Stimulated activated effector memory CD8-positive, alpha-beta T cell treated with anti-CD3 and anti-CD28 coated beads, Interleukin-12 subunit alpha, Interleukin-12 subunit beta, amount 100 ng/mL, for 72 hours (primary cell): Measurements from ENCODE around the gene PARP8.

Experiments used
- ATAC-seq: fragments of 150-1000 bp; cut with Tn5 transposase; 2 replicates; pipeline ENCODE4 v1.10.0; 2021
- DNase-seq, 2 donors: peaks; one replicate each; pipeline ENCODE4 v3.0.0; 2021 to 2022; ENCODE audit warnings: low spot score in 2 of 2
- H3K27ac Mint-ChIP-seq: one replicate; pipeline ENCODE4 v1.8.0; 2022; ENCODE audit warnings: mild to moderate bottlenecking, mixed read lengths
- H3K36me3 Mint-ChIP-seq: one replicate; pipeline ENCODE4 v1.8.0; 2022; ENCODE audit warnings: mild to moderate bottlenecking, mixed read lengths
- H3K4me1 Mint-ChIP-seq: one replicate; pipeline ENCODE4 v1.8.0; 2022; ENCODE audit warnings: mixed read lengths
- H3K4me3 Mint-ChIP-seq: one replicate; pipeline ENCODE4 v1.8.0; 2022; ENCODE audit warnings: mild to moderate bottlenecking, mixed read lengths
- H3K9me3 Mint-ChIP-seq: one replicate; pipeline ENCODE4 v1.8.0; 2022; ENCODE audit warnings: mixed read lengths

PARP8 gene

DNA sequence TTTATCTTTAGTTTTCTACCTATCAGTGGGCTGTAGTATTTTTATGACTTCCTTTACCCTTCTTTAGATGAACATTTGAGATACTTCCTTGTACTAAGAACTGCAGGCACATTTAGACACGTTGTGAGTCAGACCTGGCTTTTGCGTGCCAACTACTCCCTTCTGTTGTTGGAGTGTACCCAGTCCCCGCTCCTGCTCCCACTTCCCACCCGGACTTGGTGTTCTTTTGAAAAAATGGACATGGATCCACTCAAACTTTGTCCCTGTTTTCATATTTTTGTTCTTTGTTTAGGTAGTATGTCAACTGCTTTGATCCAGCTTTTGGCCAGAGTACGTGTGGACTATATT is 60.7 kb downstream of the PARP8 start:
- Mint-ChIP-seq H3K4me3 (peak overlapping the region; percentile 52), H3K36me3 (no peaks in the 10 kb centered on the region), H3K9me3 (peaks cover 3% of the 10 kb centered on the region), H3K4me1 (peaks cover 45% of the 10 kb centered on the region), H3K27ac (peak overlapping the region; percentile 95)
- peak; percentile 95 for ATAC-seq
- DNase-seq, result no peak

DNA sequence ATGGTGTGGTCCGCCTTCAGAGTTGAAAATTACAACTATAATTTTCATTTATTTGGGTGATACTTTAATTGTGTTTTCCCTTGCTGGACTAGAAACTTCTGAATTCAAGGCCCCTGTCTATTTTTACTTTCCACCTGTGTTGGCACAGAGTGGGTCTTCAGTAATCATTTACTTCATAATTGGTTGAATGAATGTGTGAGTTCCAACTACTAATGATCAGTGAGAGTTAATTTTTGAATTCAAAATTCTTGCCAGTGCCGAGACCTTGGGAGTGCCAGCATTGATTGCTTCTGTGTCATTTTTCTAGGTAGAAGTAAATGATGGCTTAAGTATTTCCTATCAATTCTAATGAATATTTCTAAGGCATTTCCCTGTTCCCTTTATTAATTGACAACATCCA is 61.4 kb downstream of the PARP8 start:
- Mint-ChIP-seq H3K4me3 (peak overlapping the region; percentile 52), H3K36me3 (no peaks in the 10 kb centered on the region), H3K9me3 (peaks cover 3% of the 10 kb centered on the region), H3K4me1 (peaks cover 38% of the 10 kb centered on the region), H3K27ac (peak overlapping the region; percentile 95)
- ATAC-seq, result no peak
- DNase-seq, result no peak

DNA sequence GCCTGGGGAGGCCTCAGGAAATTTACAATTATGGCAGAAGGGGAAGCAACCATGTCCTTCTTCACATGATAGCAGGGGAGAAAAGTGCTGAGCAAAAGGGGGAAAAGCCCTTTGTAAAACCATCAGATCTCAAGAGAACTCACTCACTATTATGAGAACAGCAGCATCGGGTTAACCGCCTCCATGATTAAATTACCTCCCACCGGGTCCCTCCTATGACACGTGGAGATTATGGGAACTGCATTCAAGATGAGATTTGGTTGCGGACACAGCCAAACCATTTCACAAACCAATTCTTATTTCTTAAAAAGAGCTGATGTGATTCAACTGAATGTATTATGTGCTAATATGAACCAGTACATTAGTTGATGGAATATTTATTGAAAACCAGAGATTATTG is 63.9 kb downstream of the PARP8 start:
- Mint-ChIP-seq H3K9me3 (peaks cover 3% of the 10 kb centered on the region), H3K27ac (peak overlapping the region; percentile 27), H3K36me3 (no peaks in the 10 kb centered on the region), H3K4me3 (no peak overlapping the region), H3K4me1 (peaks cover 46% of the 10 kb centered on the region)
- ATAC-seq (no peak), DNase-seq (no peak)

DNA sequence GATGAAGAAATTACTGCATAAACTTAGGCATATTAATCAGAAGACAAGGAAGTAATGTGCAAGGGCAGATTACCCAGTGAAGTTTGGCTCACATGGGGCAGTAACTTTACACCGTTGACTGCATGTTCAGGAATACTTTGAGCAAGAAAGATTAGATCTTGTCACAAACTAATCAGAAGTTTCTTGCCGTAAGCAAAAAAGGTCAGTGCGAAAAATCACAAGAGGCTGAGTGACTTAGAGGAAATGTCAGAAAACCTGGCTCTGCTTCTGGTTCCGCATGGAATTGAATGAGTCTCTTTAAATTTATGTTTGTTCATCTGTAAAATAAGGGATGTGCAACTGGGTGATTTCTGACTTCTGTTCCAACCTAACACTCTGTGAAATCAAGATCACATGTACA is 64.4 kb downstream of the PARP8 start:
- ATAC-seq (no peak), DNase-seq (no peak)
- Mint-ChIP-seq H3K4me3 (no peak overlapping the region), H3K9me3 (peaks cover 3% of the 10 kb centered on the region), H3K36me3 (no peaks in the 10 kb centered on the region), H3K4me1 (peaks cover 49% of the 10 kb centered on the region), H3K27ac (no peak overlapping the region)

DNA sequence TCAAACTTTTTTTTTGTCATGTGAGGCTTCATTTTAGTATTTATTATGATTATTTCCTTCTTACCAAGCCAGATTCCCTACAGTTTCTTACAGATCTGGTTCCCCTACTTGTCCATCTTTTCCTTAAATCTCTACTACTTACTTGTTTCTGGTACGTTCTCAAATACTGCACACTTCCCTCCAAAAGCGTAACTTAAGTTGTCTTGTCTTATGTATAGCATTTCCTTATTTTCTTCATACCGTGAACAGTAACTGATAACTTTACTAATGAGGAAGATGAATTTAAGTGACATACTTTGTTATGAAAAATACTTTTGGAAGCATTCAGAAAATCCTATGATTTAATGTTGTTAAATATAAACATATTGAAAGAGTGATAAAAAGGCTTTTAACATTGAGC is 67.3 kb downstream of the PARP8 start:
- DNase-seq (no peak), ATAC-seq (no peak)
- H3K4me1 Mint-ChIP-seq, result peaks cover 30% of the 10 kb centered on the region
- H3K9me3 Mint-ChIP-seq, result peaks cover 3% of the 10 kb centered on the region
- H3K36me3 Mint-ChIP-seq, result no peaks in the 10 kb centered on the region
- H3K27ac Mint-ChIP-seq, result peak overlapping the region; percentile 68
- H3K4me3 Mint-ChIP-seq, result peak overlapping the region; percentile 20

DNA sequence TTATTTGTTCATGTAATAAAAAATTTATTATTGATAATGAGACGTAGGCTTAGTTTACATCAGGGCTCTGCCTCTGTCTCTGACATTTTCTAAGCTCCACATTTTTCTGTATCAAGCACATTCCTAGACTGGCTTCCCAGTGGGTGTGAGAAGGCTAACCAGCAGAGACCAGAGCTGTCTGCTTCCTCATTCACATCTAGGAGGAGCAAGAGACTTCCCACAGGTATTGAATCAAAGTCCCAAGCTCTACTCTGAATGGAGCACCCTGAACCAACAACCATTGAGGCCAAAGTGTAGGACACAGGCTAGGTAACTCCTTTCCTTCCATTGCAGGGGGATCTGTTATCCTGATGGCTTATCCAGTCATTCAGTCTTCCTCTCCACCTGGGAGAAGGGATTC is 72.4 kb downstream of the PARP8 start:
- H3K36me3 Mint-ChIP-seq, result no peaks in the 10 kb centered on the region
- no peak overlapping the region for H3K27ac Mint-ChIP-seq
- H3K4me1 Mint-ChIP-seq, result peaks cover 43% of the 10 kb centered on the region
- no peak overlapping the region for H3K4me3 Mint-ChIP-seq
- H3K9me3 Mint-ChIP-seq, result peaks cover 3% of the 10 kb centered on the region
- DNase-seq (no peak), ATAC-seq (no peak)

DNA sequence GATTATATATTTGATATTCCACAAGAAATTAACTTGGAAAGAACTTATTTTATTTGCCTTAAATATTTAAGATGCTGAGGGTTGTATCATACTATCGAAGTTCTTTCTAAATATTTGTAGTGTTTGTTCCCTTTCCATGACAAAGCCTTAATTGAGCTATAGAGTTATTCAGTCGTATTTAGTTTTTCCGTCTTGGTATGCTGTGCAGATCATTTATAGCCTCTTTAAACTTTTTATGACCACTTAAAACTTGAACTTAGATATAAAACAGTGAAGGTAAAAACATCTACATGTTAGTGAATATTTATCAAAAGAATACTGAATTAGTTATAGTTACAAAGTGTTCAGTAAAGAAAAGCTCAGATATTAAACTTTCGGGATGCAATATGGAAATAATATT is 74.4 kb downstream of the PARP8 start:
- Mint-ChIP-seq H3K4me1 (peaks cover 43% of the 10 kb centered on the region), H3K27ac (no peak overlapping the region), H3K4me3 (no peak overlapping the region), H3K36me3 (no peaks in the 10 kb centered on the region), H3K9me3 (peaks cover 3% of the 10 kb centered on the region)
- no peak for DNase-seq
- ATAC-seq, result no peak

DNA sequence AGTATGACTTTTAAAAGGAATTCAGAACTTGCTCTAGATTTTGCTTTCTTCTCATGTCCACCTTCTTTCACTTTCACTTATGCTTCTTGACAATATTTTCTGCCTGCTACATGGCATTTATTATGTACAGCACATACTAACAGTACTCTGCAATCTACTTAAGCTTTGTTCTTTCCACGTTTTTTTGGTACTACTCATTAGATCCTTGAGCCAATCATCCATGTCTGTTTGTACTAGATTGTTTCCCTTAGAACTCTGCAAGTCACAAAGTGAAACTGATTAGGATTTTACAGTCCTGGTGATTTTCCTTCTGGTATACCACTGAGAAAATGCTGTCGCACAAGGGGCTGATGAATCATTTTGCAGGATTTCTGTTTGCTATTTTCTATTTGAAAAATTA is 78.3 kb downstream of the PARP8 start:
- peak; percentile 74 for ATAC-seq
- peak overlapping the region; percentile 62 for H3K4me3 Mint-ChIP-seq
- peaks cover 7% of the 10 kb centered on the region for H3K36me3 Mint-ChIP-seq
- H3K27ac Mint-ChIP-seq, result peak overlapping the region; percentile 55
- no peak for DNase-seq
- peaks cover 6% of the 10 kb centered on the region for H3K9me3 Mint-ChIP-seq
- H3K4me1 Mint-ChIP-seq, result peaks cover 68% of the 10 kb centered on the region

DNA sequence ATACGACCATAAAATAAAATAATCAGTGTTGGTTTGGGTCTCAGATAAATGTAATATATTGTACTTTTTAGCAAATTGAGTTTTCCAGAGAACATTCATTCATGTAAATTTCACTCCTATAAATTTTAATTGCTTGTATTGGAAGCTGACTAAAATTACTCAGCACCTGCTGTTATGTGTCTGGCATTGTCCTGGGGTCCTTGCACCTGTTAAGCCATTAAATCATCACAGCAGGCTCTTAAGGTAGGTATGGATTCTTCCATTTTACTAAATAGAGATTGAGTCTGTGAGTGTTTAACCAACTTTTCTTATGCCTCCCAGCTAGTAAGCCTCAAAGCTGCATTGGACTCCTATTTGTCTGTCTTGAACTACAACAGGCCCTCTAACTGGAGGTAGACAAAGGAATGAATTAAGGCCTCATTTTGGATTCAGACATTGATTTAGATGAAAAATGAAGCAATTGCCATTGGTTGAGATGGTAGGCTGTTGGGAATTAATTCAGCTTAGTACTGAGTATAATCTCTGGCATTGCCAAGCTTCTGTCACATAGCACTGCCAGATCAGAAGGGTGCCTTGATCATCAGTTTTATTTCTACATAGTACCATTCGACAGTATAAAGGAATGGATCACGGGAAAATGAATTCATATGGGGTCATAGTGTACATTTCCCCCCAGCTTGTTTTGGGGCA is 78.9 kb downstream of the PARP8 start:
- DNase-seq (no peak), ATAC-seq (peak; percentile 29)
- H3K4me3 Mint-ChIP-seq, result peak overlapping the region; percentile 62
- peak overlapping the region; percentile 55 for H3K27ac Mint-ChIP-seq
- peaks cover 69% of the 10 kb centered on the region for H3K4me1 Mint-ChIP-seq
- H3K36me3 Mint-ChIP-seq, result peaks cover 13% of the 10 kb centered on the region
- H3K9me3 Mint-ChIP-seq, result peaks cover 3% of the 10 kb centered on the region

DNA sequence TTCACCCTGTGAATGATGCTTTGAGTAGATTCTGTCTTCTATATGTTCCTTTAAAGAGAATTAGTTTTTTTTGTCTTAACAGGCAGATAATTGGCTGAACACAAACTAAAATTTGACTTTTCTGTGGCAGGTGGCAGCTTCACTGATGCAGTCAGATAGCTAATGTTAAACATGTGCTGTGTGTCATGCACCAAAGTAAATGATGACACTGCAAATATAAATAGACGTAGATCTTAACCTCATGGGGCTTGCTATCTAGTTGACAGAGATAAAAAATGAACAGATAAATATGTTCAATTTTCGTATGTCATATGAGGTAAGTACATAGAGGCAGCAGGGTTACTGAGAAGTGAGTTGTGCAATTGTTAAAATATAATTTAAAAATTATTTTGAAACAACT is 82.7 kb downstream of the PARP8 start:
- H3K27ac Mint-ChIP-seq, result peak overlapping the region; percentile 95
- peak overlapping the region; percentile 44 for H3K4me3 Mint-ChIP-seq
- H3K9me3 Mint-ChIP-seq, result peaks cover 3% of the 10 kb centered on the region
- DNase-seq (no peak), ATAC-seq (peak; percentile 57)
- peaks cover 13% of the 10 kb centered on the region for H3K36me3 Mint-ChIP-seq
- peaks cover 61% of the 10 kb centered on the region for H3K4me1 Mint-ChIP-seq

DNA sequence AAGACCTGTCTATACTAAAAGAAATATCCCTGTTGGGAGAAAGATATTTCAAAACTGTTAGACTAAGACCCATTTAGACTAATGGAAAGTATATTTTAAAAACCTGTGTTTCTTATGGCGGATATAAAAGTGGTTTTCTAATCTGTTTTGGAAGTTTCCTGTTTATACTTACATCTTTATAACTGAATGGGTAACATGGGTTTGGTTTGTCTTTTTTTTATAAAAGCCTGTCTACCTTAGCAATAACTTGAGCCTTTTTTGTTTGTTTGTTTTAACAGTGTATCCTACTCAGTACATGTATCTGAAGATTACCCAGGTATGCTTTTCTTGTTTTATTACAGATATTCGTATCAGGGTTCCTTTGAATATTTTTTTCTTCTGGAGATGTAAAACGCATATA is 83.4 kb downstream of the PARP8 start:
- ATAC-seq (no peak), DNase-seq (no peak)
- peak overlapping the region; percentile 44 for H3K4me3 Mint-ChIP-seq
- H3K9me3 Mint-ChIP-seq, result peaks cover 3% of the 10 kb centered on the region
- H3K27ac Mint-ChIP-seq, result peak overlapping the region; percentile 95
- peaks cover 13% of the 10 kb centered on the region for H3K36me3 Mint-ChIP-seq
- peaks cover 54% of the 10 kb centered on the region for H3K4me1 Mint-ChIP-seq

DNA sequence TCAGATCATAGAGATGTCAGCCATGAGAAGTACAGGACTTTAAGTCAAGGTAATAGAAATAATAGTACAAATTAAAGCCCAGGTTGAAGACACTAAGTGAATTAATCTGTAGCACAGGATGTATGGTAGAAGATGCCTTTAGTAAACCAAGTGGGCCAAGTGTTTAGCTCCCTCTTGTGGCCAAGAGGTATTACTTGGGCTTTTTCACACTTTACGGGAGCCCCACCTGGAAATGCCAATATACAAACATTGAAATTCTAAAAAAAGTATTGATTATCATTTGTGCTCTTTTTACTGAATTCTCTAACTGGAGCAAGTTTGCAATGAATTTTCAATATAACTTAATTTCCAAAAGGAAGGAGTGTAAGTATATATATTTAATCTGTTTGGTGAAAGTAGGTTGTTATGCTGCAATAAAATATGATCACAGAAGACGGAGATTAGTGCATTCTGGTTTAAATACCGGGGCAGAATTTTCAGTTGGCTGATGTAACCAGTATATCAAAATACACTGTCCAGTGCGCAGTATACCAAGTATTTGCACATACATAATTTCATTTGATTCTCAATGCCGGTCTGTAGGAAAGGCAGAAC is 84.7 kb downstream of the PARP8 start:
- peak overlapping the region; percentile 44 for H3K4me3 Mint-ChIP-seq
- DNase-seq (no peak), ATAC-seq (peak; percentile 91)
- peaks cover 55% of the 10 kb centered on the region for H3K4me1 Mint-ChIP-seq
- H3K9me3 Mint-ChIP-seq, result peaks cover 3% of the 10 kb centered on the region
- H3K27ac Mint-ChIP-seq, result peak overlapping the region; percentile 87
- peaks cover 13% of the 10 kb centered on the region for H3K36me3 Mint-ChIP-seq

DNA sequence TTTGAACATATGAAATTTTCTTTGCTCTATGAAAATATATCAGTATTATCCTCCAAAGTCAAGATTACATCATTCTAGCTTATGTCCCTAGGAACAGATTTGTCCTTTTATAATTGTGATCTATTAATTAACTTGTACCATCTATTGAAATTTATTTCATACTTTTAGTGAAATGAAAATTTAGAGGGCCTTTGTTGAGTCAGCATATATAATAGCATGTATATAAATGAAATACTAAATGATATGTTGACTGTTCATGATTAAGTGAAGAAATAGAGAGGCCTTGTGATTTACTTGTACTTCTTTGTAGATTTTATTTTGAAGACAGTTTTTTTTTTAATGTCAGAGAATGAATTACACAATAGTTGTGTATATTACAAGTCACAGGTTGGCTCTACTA is 86.4 kb downstream of the PARP8 start:
- H3K9me3 Mint-ChIP-seq, result peaks cover 3% of the 10 kb centered on the region
- peak overlapping the region; percentile 62 for H3K27ac Mint-ChIP-seq
- H3K4me1 Mint-ChIP-seq, result peaks cover 51% of the 10 kb centered on the region

DNA sequence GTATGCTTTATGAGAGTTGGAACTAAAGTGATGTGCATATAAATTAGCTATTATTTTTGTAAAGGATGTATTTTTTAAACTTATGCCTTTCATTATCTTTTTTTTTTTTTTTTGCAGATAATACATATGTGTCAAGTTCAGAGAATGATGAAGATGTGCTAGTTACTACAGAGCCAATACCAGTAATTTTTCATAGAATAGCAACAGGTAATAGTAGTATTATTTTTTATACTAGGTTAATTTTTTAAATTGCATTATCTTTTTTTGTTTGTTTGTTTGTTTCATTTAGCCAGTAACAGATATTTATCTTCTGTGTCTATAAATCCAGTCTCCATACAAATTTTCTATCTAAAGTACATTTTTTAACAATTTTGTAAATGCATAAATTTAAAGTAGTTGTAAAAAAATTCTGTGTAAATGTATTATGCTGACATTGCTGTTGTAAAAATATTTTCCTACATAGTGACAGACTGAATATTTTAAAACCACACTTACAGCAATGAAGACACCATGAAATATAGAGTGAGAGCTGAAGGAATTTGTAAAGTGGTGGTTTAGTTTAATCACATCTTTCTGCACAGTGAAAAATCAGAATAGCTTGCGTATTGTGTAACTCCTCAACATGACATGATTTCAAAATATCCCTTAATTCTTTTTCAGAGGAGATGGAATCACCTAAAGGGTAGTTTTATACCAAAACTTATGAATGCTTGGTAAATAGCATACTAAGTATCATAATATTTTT is 93.3 kb downstream of the PARP8 start:
- Mint-ChIP-seq H3K4me1 (peaks cover 26% of the 10 kb centered on the region), H3K36me3 (peaks cover 66% of the 10 kb centered on the region), H3K4me3 (no peak overlapping the region), H3K27ac (no peak overlapping the region), H3K9me3 (no peaks in the 10 kb centered on the region)
- no peak for ATAC-seq
- no peak for DNase-seq

More for the DNA sequence above, 86.4 kb downstream of the PARP8 start:
- Mint-ChIP-seq H3K4me3 (no peak overlapping the region), H3K36me3 (peaks cover 18% of the 10 kb centered on the region)
- ATAC-seq (no peak), DNase-seq (no peak)

DNA sequence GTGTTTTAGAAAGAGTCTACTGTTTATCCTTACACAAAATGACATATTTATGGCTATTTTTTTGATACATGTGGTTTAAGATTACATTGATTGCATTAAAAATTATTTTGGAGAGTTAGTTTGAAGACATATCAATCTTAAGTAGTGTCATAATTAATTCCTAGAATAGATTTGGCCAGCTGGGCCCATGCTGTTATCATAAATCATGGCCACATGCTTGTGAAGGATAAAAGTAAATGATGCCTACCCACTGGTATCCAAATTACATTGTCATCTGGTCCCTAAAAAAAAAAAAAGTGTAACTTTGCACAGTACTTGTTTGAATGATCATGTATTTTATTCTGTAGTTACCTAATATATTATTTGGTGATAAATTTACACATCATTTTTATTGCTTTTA is 96.9 kb downstream of the PARP8 start:
- ATAC-seq (no peak), DNase-seq (no peak)
- Mint-ChIP-seq H3K4me1 (peaks cover 33% of the 10 kb centered on the region), H3K9me3 (no peaks in the 10 kb centered on the region), H3K4me3 (no peak overlapping the region), H3K36me3 (peaks cover 95% of the 10 kb centered on the region), H3K27ac (no peak overlapping the region)

DNA sequence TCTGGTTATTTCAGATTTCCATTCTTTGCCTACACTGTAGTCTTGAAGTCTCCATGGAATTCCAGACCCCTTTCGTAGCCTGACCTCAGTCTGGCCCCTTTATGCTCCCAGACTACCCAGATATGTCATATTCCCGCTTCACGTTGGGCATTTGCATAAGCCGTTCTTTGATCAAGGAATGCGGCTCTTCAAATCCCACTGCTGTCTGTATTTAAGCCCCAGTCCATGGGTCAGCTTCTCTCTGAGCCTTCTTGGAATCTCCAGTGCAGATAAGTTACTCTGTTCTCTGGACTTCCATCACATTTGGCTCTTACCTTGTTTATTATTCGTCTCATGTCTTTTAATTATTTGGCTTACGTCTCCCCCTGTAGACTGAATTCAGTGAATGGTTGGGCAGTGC is 97.4 kb downstream of the PARP8 start:
- peaks cover 37% of the 10 kb centered on the region for H3K4me1 Mint-ChIP-seq
- no peak for ATAC-seq
- DNase-seq, result no peak
- H3K9me3 Mint-ChIP-seq, result no peaks in the 10 kb centered on the region
- peak overlapping the region; percentile 18 for H3K27ac Mint-ChIP-seq
- peaks cover 96% of the 10 kb centered on the region for H3K36me3 Mint-ChIP-seq
- H3K4me3 Mint-ChIP-seq, result no peak overlapping the region
